ENCODE results near the gene ELP4.

- TF ChIP-seq EZH2 (IDR thresholded peaks at IDR 0.05; ENCODE audit: insufficient read depth, poor library complexity, severe bottlenecking) (no peak), EZH2phosphoT487 (IDR thresholded peaks at IDR 0.05; ENCODE audit: insufficient read depth, low read depth) (no peak)
Measured at GRCh38 chr11:31796499-31797189, 287.1 kb downstream of the ELP4 start.

Measured in GM23248 (cell line).